ENCODE results near the gene PCDHGB6.

- TF ChIP-seq POLR2A (IDR thresholded peaks at IDR 0.05; ENCODE audit: low read depth, low read length): no peak
- TF ChIP-seq TAF1 (IDR thresholded peaks at IDR 0.05; ENCODE audit: borderline replicate concordance, low read depth, low read length): no peak
- no peak for TF ChIP-seq POLR2AphosphoS5 (IDR thresholded peaks at IDR 0.05; ENCODE audit: low read depth, low read length)
Measured at GRCh38 chr5:141420855-141421488, 13.2 kb downstream of the PCDHGB6 start, which contains the start of gene PCDHGA11.
